ENCODE results near the gene SOHLH1. TPM values are rescaled to one million over a fixed set of nuclear protein-coding genes. Genes with fewer than 3 reads are reported as not detected.

The SOHLH1 gene
- total RNA-seq, 1 experiment from 2014 or later, result not detected

GRCh38 chr9:135667463-135668001, 31.7 kb downstream of the SOHLH1 start:
- Histone ChIP-seq H3K36me3 (ENCODE audit: control insufficient read depth in 1 of 2, insufficient read depth in 2 of 2, low read length in 2 of 2) (no peaks in the 10 kb centered on the region), H2AFZ (ENCODE audit: low read depth, low read length, poor library complexity, severe bottlenecking) (no peak overlapping the region), H3K9me3 (ENCODE audit: control insufficient read depth in 1 of 2, insufficient read depth in 1 of 2, low read depth in 1 of 2, low read length in 2 of 2) (no peaks in the 10 kb centered on the region), H4K20me1 (ENCODE audit: insufficient read depth) (no peaks in the 10 kb centered on the region), H3K4me1 (ENCODE audit: control insufficient read depth in 1 of 2, insufficient read depth in 2 of 2, low read length in 2 of 2) (no peaks in the 10 kb centered on the region), H3K9me2 (ENCODE audit: insufficient read depth) (no peaks in the 10 kb centered on the region), H3K79me2 (ENCODE audit: insufficient read depth, low read length) (no peaks in the 10 kb centered on the region), H3K4me3 (replicated peaks in 1 of 2; ENCODE audit: low read depth in 1 of 2, low read length in 2 of 2) (no peak overlapping the region), H3K27me3 (ENCODE audit: insufficient read depth, low read length) (peaks cover 6% of the 10 kb centered on the region; the same call in 1 of the 2 replicates), H3K4me2 (ENCODE audit: low read length) (no peak overlapping the region), H3K27ac (ENCODE audit: low read depth, low read length) (no peak overlapping the region), H3K9ac (ENCODE audit: low read length) (no peak overlapping the region)
- intact Hi-C loops (cut with micrococcal nuclease), result no loop called here
- no peak for TF ChIP-seq EZH2phosphoT487 (IDR thresholded peaks at IDR 0.05; ENCODE audit: borderline replicate concordance)
- no peak for TF ChIP-seq ZFX (IDR thresholded peaks at IDR 0.05)
- TF ChIP-seq CEBPB (IDR thresholded peaks at IDR 0.05; ENCODE audit: low read depth), result no peak
- TF ChIP-seq, protein P1, sequence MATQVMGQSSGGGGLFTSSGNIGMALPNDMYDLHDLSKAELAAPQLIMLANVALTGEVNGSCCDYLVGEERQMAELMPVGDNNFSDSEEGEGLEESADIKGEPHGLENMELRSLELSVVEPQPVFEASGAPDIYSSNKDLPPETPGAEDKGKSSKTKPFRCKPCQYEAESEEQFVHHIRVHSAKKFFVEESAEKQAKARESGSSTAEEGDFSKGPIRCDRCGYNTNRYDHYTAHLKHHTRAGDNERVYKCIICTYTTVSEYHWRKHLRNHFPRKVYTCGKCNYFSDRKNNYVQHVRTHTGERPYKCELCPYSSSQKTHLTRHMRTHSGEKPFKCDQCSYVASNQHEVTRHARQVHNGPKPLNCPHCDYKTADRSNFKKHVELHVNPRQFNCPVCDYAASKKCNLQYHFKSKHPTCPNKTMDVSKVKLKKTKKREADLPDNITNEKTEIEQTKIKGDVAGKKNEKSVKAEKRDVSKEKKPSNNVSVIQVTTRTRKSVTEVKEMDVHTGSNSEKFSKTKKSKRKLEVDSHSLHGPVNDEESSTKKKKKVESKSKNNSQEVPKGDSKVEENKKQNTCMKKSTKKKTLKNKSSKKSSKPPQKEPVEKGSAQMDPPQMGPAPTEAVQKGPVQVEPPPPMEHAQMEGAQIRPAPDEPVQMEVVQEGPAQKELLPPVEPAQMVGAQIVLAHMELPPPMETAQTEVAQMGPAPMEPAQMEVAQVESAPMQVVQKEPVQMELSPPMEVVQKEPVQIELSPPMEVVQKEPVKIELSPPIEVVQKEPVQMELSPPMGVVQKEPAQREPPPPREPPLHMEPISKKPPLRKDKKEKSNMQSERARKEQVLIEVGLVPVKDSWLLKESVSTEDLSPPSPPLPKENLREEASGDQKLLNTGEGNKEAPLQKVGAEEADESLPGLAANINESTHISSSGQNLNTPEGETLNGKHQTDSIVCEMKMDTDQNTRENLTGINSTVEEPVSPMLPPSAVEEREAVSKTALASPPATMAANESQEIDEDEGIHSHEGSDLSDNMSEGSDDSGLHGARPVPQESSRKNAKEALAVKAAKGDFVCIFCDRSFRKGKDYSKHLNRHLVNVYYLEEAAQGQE (IDR thresholded peaks at IDR 0.05; ENCODE audit: low read depth), result no peak
- TF ChIP-seq FOSL1 (IDR thresholded peaks at IDR 0.05; ENCODE audit: low read depth), result no peak
- no peak for TF ChIP-seq SP1 (IDR thresholded peaks at IDR 0.05; ENCODE audit: low read depth)
- TF ChIP-seq, protein P2, sequence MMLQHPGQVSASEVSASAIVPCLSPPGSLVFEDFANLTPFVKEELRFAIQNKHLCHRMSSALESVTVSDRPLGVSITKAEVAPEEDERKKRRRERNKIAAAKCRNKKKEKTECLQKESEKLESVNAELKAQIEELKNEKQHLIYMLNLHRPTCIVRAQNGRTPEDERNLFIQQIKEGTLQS (IDR thresholded peaks at IDR 0.05), result no peak
- no peak for TF ChIP-seq SIN3A (IDR thresholded peaks at IDR 0.05; ENCODE audit: low read depth)
- TF ChIP-seq YY1 (IDR thresholded peaks at IDR 0.05; ENCODE audit: extremely low read depth, insufficient replicate concordance, low read depth, low read length), result no peak
- TF ChIP-seq EGR1 (IDR thresholded peaks at IDR 0.05; ENCODE audit: low read depth), result no peak
- TF ChIP-seq MAX (IDR thresholded peaks at IDR 0.05), result no peak
- no peak for TF ChIP-seq EZH2 (IDR thresholded peaks at IDR 0.05)
- TF ChIP-seq CBX3 (IDR thresholded peaks at IDR 0.05; ENCODE audit: low read depth), result no peak
- no peak for TF ChIP-seq POLR2A (IDR thresholded peaks at IDR 0.05; ENCODE audit: borderline replicate concordance, extremely low read depth, insufficient read depth, insufficient read length)
- TF ChIP-seq ELF1 (IDR thresholded peaks at IDR 0.05; ENCODE audit: borderline replicate concordance, low read depth), result no peak
- no peak for TF ChIP-seq JUND (IDR thresholded peaks at IDR 0.05)
- RAD21 ChIA-PET (ENCODE audit: low non-redundant PET in 1 of 2, low total read pairs in 2 of 2, uncharacterized antibody in 2 of 2, unreplicated experiment in 2 of 2), result no interaction called here
- CTCF ChIA-PET, result no interaction called here
- BruUV-seq (replicated peaks), result no TSS peak
- ATAC-seq (no peak), DNase-seq (ENCODE audit: low read depth, low spot score) (no peak)
- POLR2A ChIA-PET, result no interaction called here

All from HCT116 (cell line).